ENCODE results near the gene ARHGEF6. TPM values are rescaled to one million over a fixed set of nuclear protein-coding genes. Genes with fewer than 3 reads are reported as not detected.

Gene ARHGEF6
- total RNA-seq, 3 donors from 2014 or later, result 43.6 to 120 (median 55.8) TPM

- H3K27ac ChIP-seq, result no peak overlapping the region
- TF ChIP-seq POLR2AphosphoS5 (IDR thresholded peaks at IDR 0.05), result no peak
- TF ChIP-seq POLR2A (IDR thresholded peaks at IDR 0.05), result no peak
- no peak for TF ChIP-seq CTCF (IDR thresholded peaks at IDR 0.05)
- DNase-seq (ENCODE audit: low spot score in 2 of 2), result no peak
- no peaks in the 10 kb centered on the region for H3K36me3 ChIP-seq
- no peaks in the 10 kb centered on the region for H3K9me3 ChIP-seq
- intact Hi-C loops (cut with DNase I; ENCODE audit: low total_unique reads), result no loop called here
- peaks cover 0 to 3% of the 10 kb centered on the region in 2 donors for H3K27me3 ChIP-seq
- no peak overlapping the region for H3K4me3 ChIP-seq
- H3K4me1 ChIP-seq, result no peaks in the 10 kb centered on the region
These were observed 70.3 kb downstream of the ARHGEF6 start for GRCh38 chrX:136710325-136710951.

GRCh38 chrX:136708348-136708747 lies 72.4 kb downstream of the ARHGEF6 start:
- no peak for DNase-seq (ENCODE audit: low spot score in 2 of 2)
- Histone ChIP-seq H3K27ac (no peak overlapping the region), H3K4me1 (no peaks in the 10 kb centered on the region), H3K9me3 (no peaks in the 10 kb centered on the region), H3K4me3 (no peak overlapping the region), H3K36me3 (no peaks in the 10 kb centered on the region), H3K27me3 (peaks cover 0 to 3% of the 10 kb centered on the region in 2 donors)
- intact Hi-C loops (cut with DNase I; ENCODE audit: low total_unique reads), result no loop called here
- TF ChIP-seq POLR2AphosphoS5 (IDR thresholded peaks at IDR 0.05), result no peak
- no peak for TF ChIP-seq CTCF (IDR thresholded peaks at IDR 0.05)
- no peak for TF ChIP-seq POLR2A (IDR thresholded peaks at IDR 0.05)

- intact Hi-C loops (cut with DNase I; ENCODE audit: low total_unique reads), result no loop called here
- Histone ChIP-seq H3K4me3 (no peak overlapping the region), H3K27me3 (peaks cover 0 to 17% of the 10 kb centered on the region in 2 donors), H3K4me1 (no peaks in the 10 kb centered on the region), H3K9me3 (peaks cover 0 to 4% of the 10 kb centered on the region in 2 donors), H3K36me3 (no peaks in the 10 kb centered on the region), H3K27ac (no peak overlapping the region)
- no peak for DNase-seq (ENCODE audit: low spot score in 2 of 2)
- TF ChIP-seq POLR2A (IDR thresholded peaks at IDR 0.05), result no peak
- TF ChIP-seq POLR2AphosphoS5 (IDR thresholded peaks at IDR 0.05), result no peak
- no peak for TF ChIP-seq CTCF (IDR thresholded peaks at IDR 0.05)
These were observed 83.6 kb downstream of the ARHGEF6 start for GRCh38 chrX:136697156-136697555.

GRCh38 chrX:136694431-136695087 lies 86.2 kb downstream of the ARHGEF6 start:
- H3K36me3 ChIP-seq, result no peaks in the 10 kb centered on the region
- TF ChIP-seq CTCF (IDR thresholded peaks at IDR 0.05), result peak in 2 of 3 donors; percentile 25 to 57
- no peak for TF ChIP-seq POLR2AphosphoS5 (IDR thresholded peaks at IDR 0.05)
- peaks cover 0 to 26% of the 10 kb centered on the region in 2 donors for H3K27me3 ChIP-seq
- DNase-seq (ENCODE audit: low spot score in 2 of 2), result no peak
- H3K9me3 ChIP-seq, result no peaks in the 10 kb centered on the region
- H3K4me1 ChIP-seq, result no peaks in the 10 kb centered on the region
- intact Hi-C loops (cut with DNase I; ENCODE audit: low total_unique reads), result no loop called here
- no peak overlapping the region for H3K27ac ChIP-seq
- H3K4me3 ChIP-seq, result no peak overlapping the region

- DNase-seq (ENCODE audit: low spot score in 2 of 2), result no peak
- Histone ChIP-seq H3K27me3 (peaks cover 0 to 30% of the 10 kb centered on the region in 2 donors), H3K4me3 (no peak overlapping the region), H3K4me1 (no peaks in the 10 kb centered on the region), H3K9me3 (no peaks in the 10 kb centered on the region), H3K36me3 (no peaks in the 10 kb centered on the region), H3K27ac (no peak overlapping the region)
- TF ChIP-seq CTCF (IDR thresholded peaks at IDR 0.05) (no peak), POLR2A (IDR thresholded peaks at IDR 0.05) (no peak), POLR2AphosphoS5 (IDR thresholded peaks at IDR 0.05) (no peak)
- intact Hi-C loops (cut with DNase I; ENCODE audit: low total_unique reads), result no loop called here
These were observed 88.5 kb downstream of the ARHGEF6 start for GRCh38 chrX:136692271-136692670.

Data from breast epithelium (tissue), 4 donors.